Lung (tissue), 12 donors: ENCODE results near the gene SMCHD1. TPM values are rescaled to one million over a fixed set of nuclear protein-coding genes. Genes with fewer than 3 reads are reported as not detected.

ENCODE experiments used
- ATAC-seq: fragments of 200-7000 bp; cut with Tn5 transposase; one replicate; pipeline ENCODE4 v1.9.1; 2020; ENCODE audit warnings: moderate number of reproducible peaks; ENCODE audit not compliant: insufficient read depth, low FRiP score
- DNase-seq, 3 donors: peaks; one replicate each; pipeline ENCODE4 v3.0.0-alpha.2; 2013 to 2017
- H3K27ac ChIP-seq, 2 donors: one replicate each; pipeline ENCODE4 v1.5.1; 2013; ENCODE audit warnings: mild to moderate bottlenecking in 2 of 2, moderate library complexity in 2 of 2, control low read depth in 1 of 2, inconsistent platforms in 1 of 2, low read depth in 1 of 2, low read length in 1 of 2
- H3K27me3 ChIP-seq, 3 donors: one replicate each; pipeline ENCODE4 v1.5.1; 2013; ENCODE audit warnings: low read length in 2 of 3; ENCODE audit not compliant: control insufficient read depth in 3 of 3, insufficient read depth in 3 of 3
- H3K36me3 ChIP-seq, 4 donors: one replicate each; pipeline ENCODE4 v1.5.1; 2013; ENCODE audit warnings: low read length in 4 of 4, mild to moderate bottlenecking in 1 of 4, moderate library complexity in 1 of 4; ENCODE audit not compliant: control insufficient read depth in 4 of 4, insufficient read depth in 4 of 4
- H3K4me1 ChIP-seq, 5 donors: one replicate each; pipeline ENCODE4 v1.5.1; 2013; ENCODE audit warnings: low read length in 5 of 5, mild to moderate bottlenecking in 2 of 5, moderate library complexity in 1 of 5; ENCODE audit not compliant: control insufficient read depth in 5 of 5, insufficient read depth in 5 of 5
- H3K4me3 ChIP-seq: one replicate; pipeline ENCODE4 v1.5.1; 2013; ENCODE audit warnings: mild to moderate bottlenecking, control low read depth, moderate library complexity
- H3K9ac ChIP-seq, 2 donors: one replicate each; pipeline ENCODE4 v1.5.1; 2013; ENCODE audit warnings: low read length in 2 of 2, control low read depth in 1 of 2; ENCODE audit not compliant: insufficient read depth in 1 of 2
- H3K9me3 ChIP-seq, 4 donors: one replicate each; pipeline ENCODE4 v1.5.1; 2013; ENCODE audit warnings: low read length in 3 of 4, mild to moderate bottlenecking in 1 of 4, moderate library complexity in 1 of 4; ENCODE audit not compliant: control insufficient read depth in 4 of 4, insufficient read depth in 3 of 4
- WGBS, 2 donors: extraction: QIAGEN DNeasy Blood & Tissue Kit; methylation state at CpG; one replicate each; pipeline ENCODE4 v1.1.7; 2013; 5-methylcytosine and 5-hydroxymethylcytosine counted together
- polyA plus RNA-seq, 2 donors: library from polyadenylated mRNA; stranded (reverse); fragments of 200-250 nt; gene quantifications; one replicate each; pipeline ENCODE4 v1.2.1, GENCODE V29; 2013
- total RNA-seq, 2 donors: library from RNA; depleted of rRNA in 1 of 2; stranded (reverse); fragments of >200 nt in 1 of 2; gene quantifications; one replicate each; pipeline ENCODE4 v1.2.1, GENCODE V29; 2014 to 2021
- TF ChIP-seq, protein P1 (sequence below): IDR thresholded peaks from 2 replicates; pipeline ENCODE4 v1.5.1; 2012; ENCODE audit warnings: mild to moderate bottlenecking; ENCODE audit errors: control extremely low read depth, extremely low read depth
- donor health status: control.
- donor health status: control.
- donor health status: Bipolar disorder and iron deficiency.
- donor health status: healthy.
- donor health status: DM: yes; HTN: yes; CAD: no.

The SMCHD1 gene
- total and polyA plus RNA-seq, 4 donors: 7.3 to 179 (median 31.4) TPM

DNA sequence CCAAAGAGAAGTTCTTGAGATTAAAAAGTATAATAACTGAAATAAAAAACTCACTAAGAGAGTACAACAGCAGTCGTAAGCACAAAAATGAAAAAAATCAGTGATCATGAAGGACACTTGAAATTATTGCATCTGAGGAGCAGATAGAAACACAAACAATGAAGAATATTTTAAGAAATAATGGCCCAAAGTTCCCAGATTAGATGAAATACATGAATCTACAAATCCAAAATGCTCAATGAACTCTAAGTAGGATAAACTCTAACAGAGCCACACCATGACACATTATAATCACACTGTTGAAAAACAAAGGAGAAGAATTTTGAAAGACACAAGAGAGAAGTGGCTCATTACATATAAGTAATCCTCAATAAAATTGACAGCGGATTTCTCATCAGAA, 159.4 kb downstream of the SMCHD1 start:
- Histone ChIP-seq H3K4me1 (no peaks in the 10 kb centered on the region), H3K27me3 (no peaks in the 10 kb centered on the region), H3K36me3 (no peaks in the 10 kb centered on the region), H3K9me3 (peaks cover 0 to 13% (median 3%) of the 10 kb centered on the region in 4 donors), H3K9ac (no peak overlapping the region), H3K4me3 (no peak overlapping the region), H3K27ac (no peak overlapping the region)
- WGBS, 2 donors: 98% methylated on average over 2 of the region's 2 CpGs
- no peak for ATAC-seq
- no peak for DNase-seq
- TF ChIP-seq, protein P1, sequence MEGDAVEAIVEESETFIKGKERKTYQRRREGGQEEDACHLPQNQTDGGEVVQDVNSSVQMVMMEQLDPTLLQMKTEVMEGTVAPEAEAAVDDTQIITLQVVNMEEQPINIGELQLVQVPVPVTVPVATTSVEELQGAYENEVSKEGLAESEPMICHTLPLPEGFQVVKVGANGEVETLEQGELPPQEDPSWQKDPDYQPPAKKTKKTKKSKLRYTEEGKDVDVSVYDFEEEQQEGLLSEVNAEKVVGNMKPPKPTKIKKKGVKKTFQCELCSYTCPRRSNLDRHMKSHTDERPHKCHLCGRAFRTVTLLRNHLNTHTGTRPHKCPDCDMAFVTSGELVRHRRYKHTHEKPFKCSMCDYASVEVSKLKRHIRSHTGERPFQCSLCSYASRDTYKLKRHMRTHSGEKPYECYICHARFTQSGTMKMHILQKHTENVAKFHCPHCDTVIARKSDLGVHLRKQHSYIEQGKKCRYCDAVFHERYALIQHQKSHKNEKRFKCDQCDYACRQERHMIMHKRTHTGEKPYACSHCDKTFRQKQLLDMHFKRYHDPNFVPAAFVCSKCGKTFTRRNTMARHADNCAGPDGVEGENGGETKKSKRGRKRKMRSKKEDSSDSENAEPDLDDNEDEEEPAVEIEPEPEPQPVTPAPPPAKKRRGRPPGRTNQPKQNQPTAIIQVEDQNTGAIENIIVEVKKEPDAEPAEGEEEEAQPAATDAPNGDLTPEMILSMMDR: no peak

DNA sequence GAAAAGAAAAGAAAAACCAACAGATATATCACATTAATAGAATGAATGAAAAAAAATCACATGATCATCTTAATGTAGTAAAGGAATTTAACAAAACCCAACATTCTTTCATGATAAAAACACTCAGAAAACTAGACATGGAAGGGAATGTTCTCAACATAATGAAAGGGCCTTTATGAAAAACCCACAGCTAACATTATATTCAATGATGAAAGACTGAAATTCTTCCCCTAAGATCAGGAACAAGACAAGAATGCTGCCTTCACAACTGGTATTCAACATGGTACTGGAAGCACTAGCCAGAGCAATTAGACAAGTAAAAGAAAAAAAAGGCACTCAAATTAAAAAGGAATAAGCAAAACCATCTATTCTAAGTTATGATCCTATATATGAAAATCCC, 162.8 kb downstream of the SMCHD1 start:
- Histone ChIP-seq H3K36me3 (no peaks in the 10 kb centered on the region), H3K27ac (no peak overlapping the region), H3K9me3 (peaks cover 0 to 6% (median under 1%) of the 10 kb centered on the region in 4 donors), H3K9ac (no peak overlapping the region), H3K4me3 (no peak overlapping the region), H3K4me1 (no peaks in the 10 kb centered on the region), H3K27me3 (no peaks in the 10 kb centered on the region)
- TF ChIP-seq, protein P1: no peak
- ATAC-seq: no peak
- DNase-seq: no peak

DNA sequence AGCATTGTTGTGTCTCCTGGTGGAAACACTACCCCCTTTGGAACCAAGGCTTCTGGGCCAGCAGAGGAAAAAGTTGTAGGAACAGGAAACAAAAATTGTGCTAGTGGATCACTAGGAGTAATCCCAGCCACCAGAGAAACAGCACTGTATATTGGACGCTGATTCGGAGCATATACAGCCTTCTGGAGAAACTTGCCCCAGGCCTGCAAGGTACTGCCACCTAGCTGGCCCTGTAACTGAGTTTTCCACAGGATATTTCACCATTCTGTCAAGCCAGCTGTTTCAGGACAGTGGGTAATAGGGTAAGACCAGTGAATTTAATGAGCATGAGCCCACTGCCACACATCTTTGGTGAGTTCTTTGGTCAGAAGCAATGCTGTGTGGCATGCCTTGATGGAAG, 166.2 kb downstream of the SMCHD1 start:
- H3K4me1 ChIP-seq: peaks cover 0 to 2% (median 0%) of the 10 kb centered on the region in 5 donors
- no peak for ATAC-seq
- H3K27me3 ChIP-seq: no peaks in the 10 kb centered on the region
- no peaks in the 10 kb centered on the region for H3K36me3 ChIP-seq
- TF ChIP-seq, protein P1: no peak
- WGBS, 2 donors: 93 to 98% methylated on average over 2 of the region's 2 CpGs
- peaks cover 0 to 1% (median 0%) of the 10 kb centered on the region in 4 donors for H3K9me3 ChIP-seq
- H3K4me3 ChIP-seq: no peak overlapping the region
- DNase-seq: no peak
- H3K27ac ChIP-seq: no peak overlapping the region
- H3K9ac ChIP-seq: no peak overlapping the region
